ENCODE measurements around the gene LRRN1.

DNA sequence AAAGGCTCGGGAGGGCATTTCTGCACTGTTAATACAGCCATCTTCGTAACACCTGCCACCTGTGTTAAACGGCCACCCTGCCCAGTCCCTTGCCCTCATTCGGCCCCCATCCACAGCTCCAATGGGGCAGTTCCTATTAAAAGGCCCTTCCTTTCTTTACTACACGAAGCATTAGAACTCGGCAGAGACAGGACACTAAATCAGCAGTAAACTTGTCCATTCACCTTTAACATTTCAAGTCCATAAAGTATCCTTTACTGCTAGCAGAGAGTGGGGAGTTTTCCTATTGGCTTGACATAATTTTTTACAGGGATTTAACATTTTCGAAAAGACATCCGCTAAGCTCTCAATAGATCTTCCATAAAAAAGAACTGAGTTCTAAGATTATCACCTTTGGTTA lies 76.3 kb downstream of the LRRN1 start:
- TF ChIP-seq, protein P1, sequence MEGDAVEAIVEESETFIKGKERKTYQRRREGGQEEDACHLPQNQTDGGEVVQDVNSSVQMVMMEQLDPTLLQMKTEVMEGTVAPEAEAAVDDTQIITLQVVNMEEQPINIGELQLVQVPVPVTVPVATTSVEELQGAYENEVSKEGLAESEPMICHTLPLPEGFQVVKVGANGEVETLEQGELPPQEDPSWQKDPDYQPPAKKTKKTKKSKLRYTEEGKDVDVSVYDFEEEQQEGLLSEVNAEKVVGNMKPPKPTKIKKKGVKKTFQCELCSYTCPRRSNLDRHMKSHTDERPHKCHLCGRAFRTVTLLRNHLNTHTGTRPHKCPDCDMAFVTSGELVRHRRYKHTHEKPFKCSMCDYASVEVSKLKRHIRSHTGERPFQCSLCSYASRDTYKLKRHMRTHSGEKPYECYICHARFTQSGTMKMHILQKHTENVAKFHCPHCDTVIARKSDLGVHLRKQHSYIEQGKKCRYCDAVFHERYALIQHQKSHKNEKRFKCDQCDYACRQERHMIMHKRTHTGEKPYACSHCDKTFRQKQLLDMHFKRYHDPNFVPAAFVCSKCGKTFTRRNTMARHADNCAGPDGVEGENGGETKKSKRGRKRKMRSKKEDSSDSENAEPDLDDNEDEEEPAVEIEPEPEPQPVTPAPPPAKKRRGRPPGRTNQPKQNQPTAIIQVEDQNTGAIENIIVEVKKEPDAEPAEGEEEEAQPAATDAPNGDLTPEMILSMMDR (IDR thresholded peaks at IDR 0.05; ENCODE audit: low read length): no peak
- TF ChIP-seq EZH2 (optimal IDR thresholded peaks at IDR 0.05; ENCODE audit: low read depth, low read length) (no peak), EZH2phosphoT487 (IDR thresholded peaks at IDR 0.05; ENCODE audit: low read length) (no peak)

Measured in MM.1S (cell line).